B cell (primary cell): ENCODE measurements around the gene ARFGAP1. TPM values are rescaled to one million over a fixed set of nuclear protein-coding genes. Genes with fewer than 3 reads are reported as not detected.

Experiments used
- ATAC-seq: fragments of 200-7000 bp; cut with Tn5 transposase; one replicate; pipeline ENCODE4 v1.10.0; 2021; ENCODE audit warnings: low read depth, mild to moderate bottlenecking, moderate number of reproducible peaks, moderate library complexity
- CTCF ChIA-PET: fragments of 350-600 bp; sonication (Branson Sonifier 250); formaldehyde crosslinking; loops from one replicate; lab custom pipeline; 2021; ENCODE audit warnings: antibody characterized with exemption, inconsistent platforms; lab: Charles Lee
- POLR2A ChIA-PET: fragments of 350-600 bp; sonication (Branson Sonifier 250); formaldehyde crosslinking; loops from one replicate; lab custom pipeline; 2021; ENCODE audit warnings: antibody characterized with exemption; lab: Charles Lee
- DNase-seq: peaks from one replicate; pipeline ENCODE4 v3.0.0; 2013
- H2AFZ ChIP-seq: 2 replicates; pipeline ENCODE4 v1.6.1; 2012; ENCODE audit warnings: mild to moderate bottlenecking, low read depth, low read length; ENCODE audit not compliant: insufficient read depth, poor library complexity, severe bottlenecking
- H3K27ac ChIP-seq, 2 donors: 1 replicate in 1 of 2; 2 replicates in 1 of 2; pipeline ENCODE4 v1.5.1; 2012 to 2013; ENCODE audit warnings: low read length in 2 of 2, mild to moderate bottlenecking in 2 of 2, moderate library complexity in 1 of 2
- H3K27me3 ChIP-seq, 4 experiments: fragments of 200-600 bp in 1 of 4; sonication (generic) in 1 of 4; replicated peaks in 1 of 4; 1 replicate in 2 of 4; 2 replicates in 2 of 4; pipeline versions ENCODE4 v1.6.1 to v1.7.0; 2013 to 2016; ENCODE audit warnings: low read length in 3 of 4, mild to moderate bottlenecking in 2 of 4, mixed read lengths in 1 of 4, moderate library complexity in 1 of 4; ENCODE audit not compliant: insufficient read depth in 4 of 4, control insufficient read depth in 3 of 4; ENCODE audit errors: control extremely low read depth in 1 of 4
- H3K36me3 ChIP-seq, 2 experiments: replicated peaks in 1 of 2; 1 replicate in 1 of 2; 2 replicates in 1 of 2; pipeline versions ENCODE4 v1.6.1 to v1.7.1; 2013; ENCODE audit warnings: low read length in 1 of 2; ENCODE audit not compliant: insufficient read depth in 2 of 2, control insufficient read depth in 1 of 2; ENCODE audit errors: control extremely low read depth in 1 of 2, extremely low read depth in 1 of 2
- H3K4me1 ChIP-seq, 2 donors: fragments of 200-600 bp in 1 of 2; sonication (generic) in 1 of 2; 1 replicate in 1 of 2; 2 replicates in 1 of 2; pipeline versions ENCODE4 v1.5.1 to v1.6.1; 2013 to 2017; ENCODE audit warnings: low read length in 2 of 2; ENCODE audit not compliant: control insufficient read depth in 2 of 2, insufficient read depth in 2 of 2
- H3K4me2 ChIP-seq: replicated peaks from 2 replicates; pipeline ENCODE3; 2012; ENCODE audit warnings: mild to moderate bottlenecking, low read depth, low read length; ENCODE audit not compliant: poor library complexity, severe bottlenecking
- H3K4me3 ChIP-seq, 5 experiments: fragments of 200-600 bp in 1 of 5; sonication (generic) in 1 of 5; 1 replicate in 3 of 5; 2 replicates in 2 of 5; pipeline versions ENCODE4 v1.5.1 to v1.7.0; 2011 to 2016; ENCODE audit warnings: low read length in 4 of 5, mild to moderate bottlenecking in 4 of 5, low read depth in 2 of 5, control low read depth in 1 of 5, moderate library complexity in 1 of 5; ENCODE audit not compliant: insufficient read depth in 1 of 5; ENCODE audit errors: control extremely low read depth in 1 of 5, extremely low read depth in 1 of 5
- H3K79me2 ChIP-seq: fragments of 200-600 bp; sonication (generic); one replicate; pipeline ENCODE4 v1.6.0; 2016; ENCODE audit warnings: low read length; ENCODE audit not compliant: control insufficient read depth, insufficient read depth
- H3K9ac ChIP-seq: fragments of 200-600 bp; sonication (generic); 2 replicates; pipeline ENCODE4 v1.6.1; 2017; ENCODE audit warnings: mild to moderate bottlenecking, low read length, moderate library complexity
- H3K9me3 ChIP-seq, 3 donors: one replicate each; pipeline versions ENCODE4 v1.6.1 to v1.7.1; 2013; ENCODE audit warnings: low read length in 2 of 3; ENCODE audit not compliant: control insufficient read depth in 2 of 3, insufficient read depth in 1 of 3; ENCODE audit errors: control extremely low read depth in 1 of 3
- H4K20me1 ChIP-seq: 2 replicates; pipeline ENCODE4 v1.6.0; 2012; ENCODE audit warnings: mild to moderate bottlenecking, low read length; ENCODE audit not compliant: insufficient read depth, control insufficient read depth, poor library complexity, severe bottlenecking
- H3K27ac Mint-ChIP-seq: one replicate; pipeline ENCODE4 v1.8.0; 2021; ENCODE audit warnings: mixed read lengths
- H3K27me3 Mint-ChIP-seq: one replicate; pipeline ENCODE4 v1.8.0; 2021; ENCODE audit warnings: mixed read lengths
- H3K4me1 Mint-ChIP-seq: one replicate; pipeline ENCODE4 v1.8.0; 2021; ENCODE audit warnings: mixed read lengths
- H3K4me3 Mint-ChIP-seq: one replicate; pipeline ENCODE4 v1.8.0; 2021; ENCODE audit warnings: mixed read lengths
- H3K9me3 Mint-ChIP-seq: one replicate; pipeline ENCODE4 v1.8.0; 2022; ENCODE audit warnings: mixed read lengths; ENCODE audit not compliant: insufficient read depth
- CTCF ChIP-seq: fragments of 200-600 bp; IDR thresholded peaks from one replicate; pipeline ENCODE4 v1.8.0; 2022; ENCODE audit warnings: antibody characterized with exemption, mild to moderate bottlenecking
- EZH2 ChIP-seq: IDR thresholded peaks from 2 replicates; pipeline ENCODE4 v1.6.1; 2012; ENCODE audit warnings: borderline replicate concordance, low read depth, mild to moderate bottlenecking, moderate library complexity, low read length; ENCODE audit not compliant: insufficient read depth, poor library complexity, severe bottlenecking
- WGBS: methylation state at CpG from one replicate; pipeline ENCODE4 v1.1.5; 2013; ENCODE audit warnings: missing lambda C conversion rate; ENCODE audit not compliant: insufficient coverage; 5-methylcytosine and 5-hydroxymethylcytosine counted together
- intact Hi-C: fragments of 100-400 bp; cut with micrococcal nuclease; formaldehyde crosslinking; loops from one replicate; pipeline ENCODE4 v1.10.0; 2022
- polyA plus RNA-seq: library from polyadenylated mRNA; depleted of rRNA; stranded (reverse); fragments of >200 nt; gene quantifications from 2 replicates; pipeline ENCODE4 v1.2.3, GENCODE V29; 2012
- total RNA-seq, 2 donors: library from RNA; stranded (reverse); fragments of 120-200 nt in 1 of 2; gene quantifications; 1 replicate in 1 of 2; 2 replicates in 1 of 2; pipeline versions ENCODE4 v1.2.3 to v1.2.4, GENCODE V29; 2013 to 2022

The ARFGAP1 gene
- total and polyA plus RNA-seq, 2 donors (not counting 1 experiment from before 2014, with no cell fraction given) = 83.2 to 99.4 TPM

GRCh38 chr20:63261060-63261794 is 11.4 kb upstream of the ARFGAP1 start:
- no peak overlapping the region for H3K4me2 ChIP-seq
- no peak overlapping the region for H3K4me3 Mint-ChIP-seq
- no peaks in the 10 kb centered on the region for H3K79me2 ChIP-seq
- 65% methylated on average over 19 of the region's 25 CpGs for WGBS
- CTCF ChIA-PET = no interaction called here
- H3K9me3 ChIP-seq = no peaks in the 10 kb centered on the region
- H3K27me3 ChIP-seq = peaks cover 0 to 29% (median 5%) of the 10 kb centered on the region in 4 experiments
- TF ChIP-seq EZH2 (no peak), CTCF (no peak)
- no peak overlapping the region for H3K9ac ChIP-seq
- no peaks in the 10 kb centered on the region for H3K4me1 ChIP-seq
- H3K4me1 Mint-ChIP-seq = no peaks in the 10 kb centered on the region
- H4K20me1 ChIP-seq = no peaks in the 10 kb centered on the region
- H3K36me3 ChIP-seq = no peaks in the 10 kb centered on the region
- no peak overlapping the region for H2AFZ ChIP-seq
- DNase-seq (no peak), ATAC-seq (no peak)
- no peaks in the 10 kb centered on the region for H3K9me3 Mint-ChIP-seq
- intact Hi-C loops = no loop called here
- no peak overlapping the region for H3K4me3 ChIP-seq
- no peak overlapping the region for H3K27ac Mint-ChIP-seq
- POLR2A ChIA-PET = no interaction called here
- no peak overlapping the region for H3K27ac ChIP-seq
- peaks cover 43% of the 10 kb centered on the region for H3K27me3 Mint-ChIP-seq

DNA sequence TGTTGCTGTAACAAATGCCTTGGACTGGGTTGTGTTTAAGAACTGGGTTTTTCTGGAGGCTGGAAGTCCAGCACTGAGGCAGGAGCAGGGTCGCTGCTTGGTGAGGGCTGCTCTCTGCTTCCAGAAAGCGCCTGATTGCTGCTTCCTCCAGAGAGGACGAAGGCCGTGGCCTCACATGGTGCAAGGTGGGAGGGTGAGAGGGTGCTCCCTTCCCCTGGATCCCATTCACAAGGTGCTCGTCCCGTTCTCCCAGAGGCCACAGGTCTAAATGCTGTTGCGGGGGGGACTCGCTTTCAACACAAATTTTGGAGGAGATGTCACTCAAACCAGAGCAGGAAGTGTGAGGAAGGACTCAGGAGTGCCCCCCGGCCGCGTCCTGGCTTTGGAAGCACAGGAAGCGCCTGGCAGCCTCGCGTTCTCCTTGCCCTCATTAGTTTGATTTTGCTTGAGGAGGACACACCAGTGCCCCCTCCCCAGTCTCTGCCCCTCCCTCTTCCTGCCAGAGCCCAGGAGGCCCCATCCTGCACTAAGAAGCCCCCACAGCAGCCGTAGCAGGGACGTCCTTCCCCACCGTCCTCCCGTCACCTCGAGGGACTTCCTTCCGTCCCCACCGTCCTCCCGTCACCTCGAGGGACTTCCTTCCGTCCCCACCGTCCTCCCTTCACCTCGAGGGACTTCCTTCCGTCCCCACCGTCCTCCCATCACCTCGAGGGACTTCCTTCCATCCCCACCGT is 10.7 kb upstream of the ARFGAP1 start:
- no peaks in the 10 kb centered on the region for H4K20me1 ChIP-seq
- Mint-ChIP-seq H3K27ac (no peak overlapping the region), H3K4me1 (no peaks in the 10 kb centered on the region), H3K9me3 (no peaks in the 10 kb centered on the region), H3K4me3 (no peak overlapping the region), H3K27me3 (peaks cover 38% of the 10 kb centered on the region)
- H3K4me2 ChIP-seq = no peak overlapping the region
- WGBS = 8% methylated on average over 28 of the region's 30 CpGs
- H3K27ac ChIP-seq = no peak overlapping the region
- H3K9ac ChIP-seq = no peak overlapping the region
- no peaks in the 10 kb centered on the region for H3K79me2 ChIP-seq
- ATAC-seq (no peak), DNase-seq (no peak)
- intact Hi-C loops = no loop called here
- ChIA-PET POLR2A (no interaction called here), CTCF (no interaction called here)
- peak overlapping the region; percentile 38 for H2AFZ ChIP-seq
- TF ChIP-seq CTCF (no peak), EZH2 (no peak)
- H3K9me3 ChIP-seq = no peaks in the 10 kb centered on the region
- H3K4me3 ChIP-seq = no peak overlapping the region
- H3K27me3 ChIP-seq = peaks cover 0 to 23% (median 3%) of the 10 kb centered on the region in 4 experiments
- no peaks in the 10 kb centered on the region for H3K4me1 ChIP-seq
- H3K36me3 ChIP-seq = no peaks in the 10 kb centered on the region
